Breast epithelium (tissue), 3 donors: Measurements from ENCODE around the gene PLGRKT.

Experiments used
- CTCF ChIP-seq, 3 donors: fragments of 450-650 bp; IDR thresholded peaks; one replicate each; pipeline ENCODE4 v1.5.1; 2016 to 2017; ENCODE audit warnings: antibody characterized with exemption in 3 of 3, mild to moderate bottlenecking in 3 of 3, moderate library complexity in 3 of 3
- POLR2A ChIP-seq: fragments of 450-650 bp; IDR thresholded peaks from one replicate; pipeline ENCODE4 v1.6.1; 2016; ENCODE audit warnings: antibody characterized with exemption, mild to moderate bottlenecking, moderate library complexity
- POLR2AphosphoS5 ChIP-seq, 3 donors: sonication (generic); formaldehyde crosslinking; IDR thresholded peaks; one replicate each; pipeline ENCODE4 v1.6.1; 2017; ENCODE audit warnings: antibody characterized with exemption in 3 of 3

GRCh38 chr9:5425006-5425628 is 12.6 kb downstream of the PLGRKT start:
- peak in 1 of 3 donors; percentile 44 for TF ChIP-seq CTCF (IDR thresholded peaks at IDR 0.05)
- TF ChIP-seq POLR2A = no peak
- TF ChIP-seq POLR2AphosphoS5 (IDR thresholded peaks at IDR 0.05) = no peak
